Left ventricle myocardium inferior (tissue), 1 donor: ENCODE results near the gene TBC1D4. TPM values are rescaled to one million over a fixed set of nuclear protein-coding genes. Genes with fewer than 3 reads are reported as not detected.

ENCODE experiments used
- DNase-seq: peaks from one replicate; pipeline ENCODE4 v3.0.0-alpha.2; 2020
- H3K27ac ChIP-seq: fragments of 200-600 bp; replicated peaks from 2 replicates; pipeline ENCODE4 v1.8.0; 2021
- H3K27me3 ChIP-seq: fragments of 200-600 bp; 2 replicates; pipeline ENCODE4 v1.8.0; 2021; ENCODE audit warnings: low read depth
- H3K36me3 ChIP-seq: fragments of 200-600 bp; 2 replicates; pipeline ENCODE4 v1.8.0; 2021
- H3K4me1 ChIP-seq: fragments of 200-600 bp; 2 replicates; pipeline ENCODE4 v1.8.0; 2021
- H3K4me3 ChIP-seq: fragments of 200-600 bp; 2 replicates; pipeline ENCODE4 v1.8.0; 2021; ENCODE audit warnings: mild to moderate bottlenecking, moderate library complexity
- H3K9me3 ChIP-seq: fragments of 200-600 bp; replicated peaks from 2 replicates; pipeline ENCODE4 v1.8.0; 2021
- CTCF ChIP-seq: fragments of 200-600 bp; IDR thresholded peaks from 2 replicates; pipeline ENCODE4 v1.8.0; 2021; ENCODE audit warnings: antibody characterized with exemption, mild to moderate bottlenecking, borderline replicate concordance
- intact Hi-C: fragments of 100-400 bp; cut with micrococcal nuclease; formaldehyde crosslinking; loops from one replicate; pipeline ENCODE4 v1.11.0; 2022
- total RNA-seq: library from RNA; stranded (reverse); fragmentation: NEBNext Ultra II Directional; extraction: Animal tissue kit (Norgen Biotek cat#: 25700); gene quantifications from one replicate; pipeline ENCODE4 v1.2.1, GENCODE V29; 2021
- donor health status: DM: no; HTN: yes; CAD: no; lungs with severe emphysema.

Gene TBC1D4
- total RNA-seq, 1 donor from 2014 or later: 97.5 TPM

- DNase-seq: no peak
- no peak for TF ChIP-seq CTCF
- no peaks in the 10 kb centered on the region for H3K36me3 ChIP-seq
- H3K27ac ChIP-seq: peak overlapping the region; percentile 77
- no peaks in the 10 kb centered on the region for H3K27me3 ChIP-seq
- peaks cover 48% of the 10 kb centered on the region for H3K4me1 ChIP-seq
- intact Hi-C loops: no loop called here
- H3K9me3 ChIP-seq: no peaks in the 10 kb centered on the region
- H3K4me3 ChIP-seq: no peak overlapping the region
These were observed 69.9 kb downstream of the TBC1D4 start for GRCh38 chr13:75411924-75412537.

GRCh38 chr13:75410207-75410606 is 71.8 kb downstream of the TBC1D4 start:
- Histone ChIP-seq H3K27ac (peak overlapping the region; percentile 79), H3K4me3 (peak overlapping the region; percentile 49)
- intact Hi-C loops: no loop called here

GRCh38 chr13:75407998-75408397 is 74.0 kb downstream of the TBC1D4 start:
- TF ChIP-seq CTCF: no peak
- intact Hi-C loops: no loop called here
- Histone ChIP-seq H3K4me1 (peaks cover 56% of the 10 kb centered on the region), H3K27ac (peak overlapping the region; percentile 79), H3K4me3 (no peak overlapping the region), H3K27me3 (no peaks in the 10 kb centered on the region), H3K9me3 (no peaks in the 10 kb centered on the region), H3K36me3 (no peaks in the 10 kb centered on the region)
- DNase-seq: no peak

More at GRCh38 chr13:75410207-75410606, 71.8 kb downstream of the TBC1D4 start:
- no peak for DNase-seq
- no peak for TF ChIP-seq CTCF
- no peaks in the 10 kb centered on the region for H3K9me3 ChIP-seq
- H3K4me1 ChIP-seq: peaks cover 48% of the 10 kb centered on the region
- H3K27me3 ChIP-seq: no peaks in the 10 kb centered on the region
- no peaks in the 10 kb centered on the region for H3K36me3 ChIP-seq

GRCh38 chr13:75407473-75407872 is 74.5 kb downstream of the TBC1D4 start:
- Histone ChIP-seq H3K27me3 (no peaks in the 10 kb centered on the region), H3K36me3 (no peaks in the 10 kb centered on the region), H3K27ac (peak overlapping the region; percentile 79), H3K4me1 (peaks cover 59% of the 10 kb centered on the region), H3K9me3 (no peaks in the 10 kb centered on the region), H3K4me3 (no peak overlapping the region)
- TF ChIP-seq CTCF: no peak
- intact Hi-C loops: no loop called here
- DNase-seq: no peak

GRCh38 chr13:75405976-75406703 is 75.8 kb downstream of the TBC1D4 start:
- no peak for DNase-seq
- no peaks in the 10 kb centered on the region for H3K27me3 ChIP-seq
- peak overlapping the region; percentile 12 for H3K4me3 ChIP-seq
- H3K36me3 ChIP-seq: no peaks in the 10 kb centered on the region
- peak overlapping the region; percentile 79 for H3K27ac ChIP-seq
- TF ChIP-seq CTCF: no peak
- intact Hi-C loops: no loop called here
- H3K9me3 ChIP-seq: no peaks in the 10 kb centered on the region
- peaks cover 61% of the 10 kb centered on the region for H3K4me1 ChIP-seq
